ENCODE data around the gene S100B.

S100B gene

DNA sequence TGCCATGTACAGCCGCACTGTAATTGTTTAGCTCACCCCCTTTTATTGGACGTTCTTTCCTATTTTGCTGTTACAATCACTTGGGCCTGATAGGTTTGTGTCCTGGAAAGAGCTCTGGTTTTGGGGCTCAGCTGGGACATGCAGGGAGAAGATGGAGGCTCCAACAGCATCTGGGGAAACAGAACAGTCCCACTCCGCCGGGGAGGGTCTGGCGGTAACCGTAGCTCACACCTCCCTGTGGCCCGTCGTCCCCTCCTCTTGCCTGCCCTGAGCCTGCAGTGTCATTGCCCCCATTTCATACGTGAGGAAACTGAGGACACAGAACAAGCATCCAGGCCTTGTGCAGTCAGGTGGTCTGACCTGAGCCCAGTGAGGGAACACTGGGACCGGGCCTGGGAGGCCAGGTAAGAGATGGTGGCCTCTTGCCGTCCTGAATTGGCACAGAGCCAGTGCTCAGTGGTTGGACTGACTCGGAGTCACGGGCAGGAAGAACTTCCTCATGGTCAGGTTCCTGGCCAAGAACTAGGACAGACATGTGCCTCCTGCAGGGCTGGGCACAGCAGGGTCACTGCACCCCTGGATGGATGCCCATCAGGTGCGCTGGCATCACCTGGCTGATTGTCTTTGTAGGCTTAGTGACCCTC is 41.8 kb downstream of the S100B start:
- Histone ChIP-seq H3K27me3 (ENCODE audit: insufficient read depth, low read length, poor library complexity) (no peaks in the 10 kb centered on the region), H3K4me3 (ENCODE audit: low read depth in 1 of 2, low read length in 2 of 2) (no peak overlapping the region), H3K4me2 (ENCODE audit: insufficient read depth, low read length) (no peak overlapping the region), H3K36me3 (ENCODE audit: insufficient read depth, low read length) (peaks cover 96% of the 10 kb centered on the region), H4K20me1 (ENCODE audit: insufficient read depth, low read length) (no peaks in the 10 kb centered on the region; the same call in 1 of the 2 replicates), H3K79me2 (ENCODE audit: insufficient read depth, low read length) (no peaks in the 10 kb centered on the region), H3K4me1 (ENCODE audit: insufficient read depth, low read length) (no peaks in the 10 kb centered on the region), H2AFZ (ENCODE audit: low read depth, low read length) (no peak overlapping the region), H3K27ac (ENCODE audit: low read length) (no peak overlapping the region), H3K9me3 (ENCODE audit: insufficient read depth, low read length, severe bottlenecking) (no peaks in the 10 kb centered on the region), H3K9ac (ENCODE audit: low read depth, low read length) (no peak overlapping the region)
- DNase-seq (no peak), ATAC-seq (ENCODE audit: insufficient read depth, low read depth) (no peak)
- TF ChIP-seq CTCF (IDR thresholded peaks at IDR 0.05; ENCODE audit: borderline replicate concordance, extremely low read depth, low read length, poor library complexity, severe bottlenecking), result no peak
- no peak for TF ChIP-seq EZH2 (IDR thresholded peaks at IDR 0.05; ENCODE audit: borderline replicate concordance, low read depth, low read length, severe bottlenecking)

GRCh38 chr21:46562472-46562871 is 42.4 kb downstream of the S100B start:
- Histone ChIP-seq H3K36me3 (ENCODE audit: insufficient read depth, low read length) (peaks cover 96% of the 10 kb centered on the region), H3K4me2 (ENCODE audit: insufficient read depth, low read length) (no peak overlapping the region), H3K27ac (ENCODE audit: low read length) (no peak overlapping the region), H3K4me1 (ENCODE audit: insufficient read depth, low read length) (no peaks in the 10 kb centered on the region), H3K9ac (ENCODE audit: low read depth, low read length) (no peak overlapping the region), H2AFZ (ENCODE audit: low read depth, low read length) (no peak overlapping the region), H3K9me3 (ENCODE audit: insufficient read depth, low read length, severe bottlenecking) (no peaks in the 10 kb centered on the region), H3K79me2 (ENCODE audit: insufficient read depth, low read length) (no peaks in the 10 kb centered on the region), H4K20me1 (ENCODE audit: insufficient read depth, low read length) (no peaks in the 10 kb centered on the region; the same call in 1 of the 2 replicates), H3K4me3 (ENCODE audit: low read depth in 1 of 2, low read length in 2 of 2) (no peak overlapping the region), H3K27me3 (ENCODE audit: insufficient read depth, low read length, poor library complexity) (no peaks in the 10 kb centered on the region)
- ATAC-seq (ENCODE audit: insufficient read depth, low read depth) (no peak), DNase-seq (no peak)
- TF ChIP-seq CTCF (IDR thresholded peaks at IDR 0.05; ENCODE audit: borderline replicate concordance, extremely low read depth, low read length, poor library complexity, severe bottlenecking) (no peak), EZH2 (IDR thresholded peaks at IDR 0.05; ENCODE audit: borderline replicate concordance, low read depth, low read length, severe bottlenecking) (no peak)

DNA sequence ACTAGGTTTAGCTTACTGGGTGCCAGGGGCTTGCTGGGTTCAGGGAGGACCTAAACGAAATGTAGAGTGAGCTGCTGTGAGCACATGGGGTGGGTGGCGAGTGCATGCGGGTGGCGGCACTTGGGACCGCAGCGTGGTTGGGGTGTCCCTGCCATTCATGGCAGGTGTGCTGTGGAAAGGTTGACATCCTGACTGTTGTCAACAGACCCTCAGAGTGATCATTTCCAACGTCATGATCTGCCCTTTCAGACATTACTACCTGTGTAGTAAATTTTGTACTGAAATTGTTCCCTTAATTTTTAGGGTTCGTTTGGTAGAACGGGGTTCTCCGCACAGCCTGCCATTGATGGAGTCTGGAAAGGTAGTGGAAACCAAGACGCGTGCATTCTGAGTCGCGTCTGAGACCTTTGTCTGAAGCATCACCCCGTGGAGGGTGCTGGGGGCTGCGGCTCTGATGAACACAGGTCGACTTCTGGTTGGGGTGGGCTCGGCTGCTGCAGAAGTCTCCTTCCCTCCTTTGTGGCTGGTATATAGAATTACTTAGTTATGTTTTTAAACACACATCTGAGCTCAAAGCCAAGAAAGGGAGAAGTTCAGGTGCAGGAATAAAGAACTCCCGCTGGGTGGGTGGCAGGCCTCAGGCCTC is 43.3 kb downstream of the S100B start:
- no peaks in the 10 kb centered on the region for H3K4me1 ChIP-seq (ENCODE audit: insufficient read depth, low read length)
- ATAC-seq (ENCODE audit: insufficient read depth, low read depth) (no peak), DNase-seq (no peak)
- H3K4me3 ChIP-seq (ENCODE audit: low read depth in 1 of 2, low read length in 2 of 2), result no peak overlapping the region
- peaks cover 95% of the 10 kb centered on the region for H3K36me3 ChIP-seq (ENCODE audit: insufficient read depth, low read length)
- H3K27ac ChIP-seq (ENCODE audit: low read length), result no peak overlapping the region
- H3K4me2 ChIP-seq (ENCODE audit: insufficient read depth, low read length), result no peak overlapping the region
- H3K9me3 ChIP-seq (ENCODE audit: insufficient read depth, low read length, severe bottlenecking), result no peaks in the 10 kb centered on the region
- no peaks in the 10 kb centered on the region for H3K27me3 ChIP-seq (ENCODE audit: insufficient read depth, low read length, poor library complexity)
- no peak overlapping the region for H2AFZ ChIP-seq (ENCODE audit: low read depth, low read length)
- H4K20me1 ChIP-seq (ENCODE audit: insufficient read depth, low read length), result no peaks in the 10 kb centered on the region; the same call in 1 of the 2 replicates
- no peak for TF ChIP-seq EZH2 (IDR thresholded peaks at IDR 0.05; ENCODE audit: borderline replicate concordance, low read depth, low read length, severe bottlenecking)
- no peak for TF ChIP-seq CTCF (IDR thresholded peaks at IDR 0.05; ENCODE audit: borderline replicate concordance, extremely low read depth, low read length, poor library complexity, severe bottlenecking)
- H3K9ac ChIP-seq (ENCODE audit: low read depth, low read length), result no peak overlapping the region
- H3K79me2 ChIP-seq (ENCODE audit: insufficient read depth, low read length), result no peaks in the 10 kb centered on the region

Measured in DND-41 (cell line).